GM21515 (cell line): ENCODE data around the gene PNN.
"Not testable (repeated sequence)": the region's sequence is repeated elsewhere in the genome, so short reads cannot be mapped to it uniquely, and the experiment has no call there.

Experiments
- ATAC-seq: cut with Tn5 transposase; IDR thresholded peaks from one replicate; pipeline ENCODE4 v1.9.1; 2021; ENCODE audit not compliant: unreplicated experiment

PNN gene

GRCh38 chr14:39174560-39175444, at the start of gene PNN:
Gene PNN (plus strand): TSS chr14:39175254. CDS start chr14:39175280, 26 bp downstream.
- peak; percentile 92 for ATAC-seq

- not testable (repeated sequence) for ATAC-seq
These were observed 37.2 kb upstream of the PNN start for GRCh38 chr14:39137835-39138234.

- ATAC-seq = no peak
These were observed 36.6 kb upstream of the PNN start for GRCh38 chr14:39138440-39138839.

GRCh38 chr14:39140170-39140569, 34.9 kb upstream of the PNN start:
- no peak for ATAC-seq

GRCh38 chr14:39141623-39142022, 33.4 kb upstream of the PNN start:
- not testable (repeated sequence) for ATAC-seq

GRCh38 chr14:39143226-39143625, 31.8 kb upstream of the PNN start:
- not testable (repeated sequence) for ATAC-seq

- no peak for ATAC-seq
These were observed 29.6 kb upstream of the PNN start for GRCh38 chr14:39145266-39145966.

- ATAC-seq = no peak
These were observed 20.4 kb upstream of the PNN start for GRCh38 chr14:39154594-39155189.

GRCh38 chr14:39157491-39157890, 17.6 kb upstream of the PNN start:
- no peak for ATAC-seq

- no peak for ATAC-seq
These were observed 16.7 kb upstream of the PNN start for GRCh38 chr14:39158222-39158858.

GRCh38 chr14:39160494-39160893, 14.6 kb upstream of the PNN start:
- ATAC-seq = no peak

- ATAC-seq = not testable (repeated sequence)
These were observed 7.2 kb upstream of the PNN start for GRCh38 chr14:39167797-39168320.

- no peak for ATAC-seq
These were observed 6.5 kb upstream of the PNN start for GRCh38 chr14:39168591-39168990.

- ATAC-seq = no peak
These were observed 5.5 kb upstream of the PNN start for GRCh38 chr14:39169541-39169900.

- no peak for ATAC-seq
These were observed 1.9 kb upstream of the PNN start for GRCh38 chr14:39173198-39173597.

- peak; percentile 3 for ATAC-seq
These were observed 600 bp downstream of the PNN start for GRCh38 chr14:39175445-39176262.

GRCh38 chr14:39176263-39177167, 1.5 kb downstream of the PNN start:
- ATAC-seq = no peak

GRCh38 chr14:39177168-39177545, 2.1 kb downstream of the PNN start:
- no peak for ATAC-seq

- no peak for ATAC-seq
These were observed 4.0 kb downstream of the PNN start for GRCh38 chr14:39179042-39179441.
